GM12873 (cell line): ENCODE results near the gene SFN.

Experiments used
- TF ChIP-seq, protein P1 (sequence below): IDR thresholded peaks from 2 replicates; pipeline ENCODE4 v1.5.1; 2012; ENCODE audit warnings: low read depth, mild to moderate bottlenecking, moderate library complexity, low read length, control low read depth; ENCODE audit not compliant: insufficient read depth; ENCODE audit errors: missing control alignments

Gene SFN

GRCh38 chr1:26854906-26855305 is 8.0 kb upstream of the SFN start:
- TF ChIP-seq, protein P1, sequence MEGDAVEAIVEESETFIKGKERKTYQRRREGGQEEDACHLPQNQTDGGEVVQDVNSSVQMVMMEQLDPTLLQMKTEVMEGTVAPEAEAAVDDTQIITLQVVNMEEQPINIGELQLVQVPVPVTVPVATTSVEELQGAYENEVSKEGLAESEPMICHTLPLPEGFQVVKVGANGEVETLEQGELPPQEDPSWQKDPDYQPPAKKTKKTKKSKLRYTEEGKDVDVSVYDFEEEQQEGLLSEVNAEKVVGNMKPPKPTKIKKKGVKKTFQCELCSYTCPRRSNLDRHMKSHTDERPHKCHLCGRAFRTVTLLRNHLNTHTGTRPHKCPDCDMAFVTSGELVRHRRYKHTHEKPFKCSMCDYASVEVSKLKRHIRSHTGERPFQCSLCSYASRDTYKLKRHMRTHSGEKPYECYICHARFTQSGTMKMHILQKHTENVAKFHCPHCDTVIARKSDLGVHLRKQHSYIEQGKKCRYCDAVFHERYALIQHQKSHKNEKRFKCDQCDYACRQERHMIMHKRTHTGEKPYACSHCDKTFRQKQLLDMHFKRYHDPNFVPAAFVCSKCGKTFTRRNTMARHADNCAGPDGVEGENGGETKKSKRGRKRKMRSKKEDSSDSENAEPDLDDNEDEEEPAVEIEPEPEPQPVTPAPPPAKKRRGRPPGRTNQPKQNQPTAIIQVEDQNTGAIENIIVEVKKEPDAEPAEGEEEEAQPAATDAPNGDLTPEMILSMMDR = no peak

DNA sequence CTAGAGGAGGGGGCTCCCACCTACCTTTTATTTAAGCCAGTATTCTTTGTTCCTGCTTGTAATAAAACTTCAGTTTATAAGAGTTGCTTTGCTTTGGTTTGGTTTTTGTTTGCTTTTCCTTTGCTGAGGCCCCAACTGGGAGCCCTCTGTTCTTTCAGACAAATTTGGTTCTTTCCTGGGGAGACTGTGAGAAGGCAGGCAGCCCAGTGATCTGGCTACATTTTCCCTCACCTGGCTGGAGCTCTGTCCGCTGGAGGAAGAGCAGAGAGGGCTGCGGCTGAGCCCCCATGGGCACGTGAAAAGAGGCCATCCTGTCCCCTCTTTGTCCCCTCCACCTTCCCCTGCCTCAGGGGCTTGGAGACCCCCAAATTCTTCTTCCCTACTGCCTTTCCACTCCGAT is 7.3 kb upstream of the SFN start:
- TF ChIP-seq, protein P1 = no peak

DNA sequence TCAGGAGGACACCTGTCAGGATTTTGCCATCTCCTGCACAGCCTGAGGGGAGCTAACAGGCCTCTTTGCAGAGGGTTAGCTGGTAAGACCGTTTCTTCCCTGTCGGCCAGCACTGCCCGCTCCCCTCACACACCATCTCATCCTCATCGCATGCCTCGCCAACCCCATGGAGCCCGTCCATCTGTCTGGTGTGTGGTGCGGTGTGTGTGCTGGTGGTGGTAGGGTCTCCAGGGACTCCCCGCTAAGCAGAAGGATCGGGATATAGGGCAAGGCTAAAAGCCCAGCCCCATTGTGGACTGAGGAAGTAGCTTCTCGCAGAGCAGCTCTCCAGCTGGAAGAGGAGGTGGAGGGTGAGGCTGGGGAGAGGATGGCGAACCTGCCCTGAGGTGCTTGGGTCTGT is 6.8 kb upstream of the SFN start:
- TF ChIP-seq, protein P1 = no peak

DNA sequence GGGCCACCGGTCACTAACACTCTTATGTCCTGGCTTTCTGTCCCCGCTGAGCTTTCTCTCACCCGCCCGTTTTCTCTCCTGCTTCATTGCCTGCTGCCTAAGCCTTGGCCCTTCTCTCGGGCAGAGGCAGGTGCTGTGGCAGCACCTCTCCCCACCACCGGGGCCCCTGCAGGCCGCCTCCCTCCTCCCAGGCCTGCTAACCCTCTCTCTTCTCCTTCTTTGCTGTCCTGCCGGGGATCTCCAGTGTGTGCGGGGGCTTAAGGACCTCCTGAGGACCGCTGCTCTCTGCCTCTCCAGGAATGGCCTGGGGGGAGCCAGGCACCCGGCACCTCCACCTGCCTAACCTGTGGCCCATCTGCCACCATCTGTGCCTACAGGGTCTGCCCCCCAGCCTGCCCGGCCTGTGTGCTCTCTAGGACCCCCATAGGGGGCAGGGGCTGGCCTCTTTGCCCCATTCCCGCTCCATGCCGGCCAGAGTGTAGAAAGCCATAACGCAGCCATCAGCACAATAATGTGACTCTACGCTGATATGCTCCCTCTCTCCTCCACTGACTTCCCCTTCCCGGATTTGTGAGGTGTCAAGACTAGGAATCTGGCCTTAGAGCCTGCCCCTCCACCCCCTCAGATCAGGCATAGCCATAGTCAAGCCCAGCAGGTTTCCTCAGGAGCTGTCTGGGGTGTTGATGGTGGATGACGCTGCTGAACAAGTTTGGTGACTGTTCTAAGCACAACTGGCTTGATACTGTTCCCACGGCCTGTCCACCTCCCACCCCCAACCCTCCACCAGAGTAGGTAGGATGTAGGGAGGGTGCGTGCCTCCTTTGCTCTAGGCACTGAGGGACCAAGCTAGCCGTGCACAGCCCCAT is 6.1 kb upstream of the SFN start:
- TF ChIP-seq, protein P1 = no peak

- TF ChIP-seq, protein P1 = no peak
These were observed 5.4 kb upstream of the SFN start for GRCh38 chr1:26857473-26858060.

DNA sequence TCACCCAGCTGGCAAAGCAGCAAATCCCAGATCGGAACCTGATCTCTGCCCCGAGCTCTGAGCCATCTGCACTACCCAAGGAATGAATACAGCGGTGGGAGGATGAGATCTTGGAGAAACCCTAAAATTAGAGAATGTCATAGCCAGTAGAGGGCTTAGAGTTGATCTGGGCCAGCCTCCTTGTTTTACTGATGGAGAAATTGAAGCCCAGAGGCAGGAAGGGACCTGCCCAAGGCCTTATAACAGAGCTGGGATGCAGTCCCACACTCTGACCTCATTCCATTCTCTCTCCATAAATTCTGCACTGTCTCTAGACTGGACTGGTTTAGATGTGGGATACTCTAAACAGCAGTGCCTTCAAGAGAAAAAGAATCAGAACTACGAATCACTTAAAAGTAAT is 4.8 kb upstream of the SFN start:
- TF ChIP-seq, protein P1 = no peak

- TF ChIP-seq, protein P1 = no peak
These were observed 3.9 kb upstream of the SFN start for GRCh38 chr1:26858891-26859640.
